ENCODE measurements around the gene KSR1. TPM values are rescaled to one million over a fixed set of nuclear protein-coding genes. Genes with fewer than 3 reads are reported as not detected.

Gene KSR1
- total RNA-seq, 1 donor from 2014 or later: 122 TPM

DNA sequence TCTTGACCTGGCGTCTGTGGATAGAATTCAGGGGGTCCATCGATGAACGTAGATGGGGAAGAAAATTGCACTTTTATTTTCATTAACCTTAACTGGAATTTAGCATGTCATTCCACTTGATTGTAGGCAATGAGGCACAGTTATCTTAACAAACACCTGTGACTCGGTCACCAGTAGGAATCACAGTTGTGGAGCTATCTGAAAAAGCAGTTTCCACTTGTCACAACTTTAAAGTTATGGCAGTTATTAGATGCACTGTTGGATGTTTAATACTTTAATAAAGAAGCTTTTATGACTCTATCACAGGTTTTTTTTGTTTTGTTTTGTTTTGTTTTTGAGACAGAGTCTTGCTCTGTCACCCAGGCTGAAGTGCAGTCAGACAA is 91.0 kb downstream of the KSR1 start:
- no peak for DNase-seq (ENCODE audit: low spot score)
- no peaks in the 10 kb centered on the region for H3K9me3 Mint-ChIP-seq
- peak overlapping the region; percentile 97 for H3K27ac Mint-ChIP-seq
- H3K4me3 Mint-ChIP-seq: peak overlapping the region; percentile 69
- peaks cover 21% of the 10 kb centered on the region for H3K36me3 Mint-ChIP-seq (ENCODE audit: low read depth)
- intact Hi-C loops (cut with micrococcal nuclease): no loop called here
- H3K4me1 Mint-ChIP-seq (ENCODE audit: low read depth): peaks cover 83% of the 10 kb centered on the region
- H3K27me3 Mint-ChIP-seq (ENCODE audit: insufficient read depth): peaks cover 2% of the 10 kb centered on the region

- intact Hi-C loops (cut with micrococcal nuclease): no loop called here
- Mint-ChIP-seq H3K4me1 (ENCODE audit: low read depth) (peaks cover 81% of the 10 kb centered on the region), H3K4me3 (no peak overlapping the region), H3K27ac (no peak overlapping the region), H3K36me3 (ENCODE audit: low read depth) (peaks cover 26% of the 10 kb centered on the region), H3K9me3 (no peaks in the 10 kb centered on the region), H3K27me3 (ENCODE audit: insufficient read depth) (peaks cover 2% of the 10 kb centered on the region)
- DNase-seq (ENCODE audit: low spot score): no peak
Measured at GRCh38 chr17:27548369-27548768, 92.1 kb downstream of the KSR1 start.

DNA sequence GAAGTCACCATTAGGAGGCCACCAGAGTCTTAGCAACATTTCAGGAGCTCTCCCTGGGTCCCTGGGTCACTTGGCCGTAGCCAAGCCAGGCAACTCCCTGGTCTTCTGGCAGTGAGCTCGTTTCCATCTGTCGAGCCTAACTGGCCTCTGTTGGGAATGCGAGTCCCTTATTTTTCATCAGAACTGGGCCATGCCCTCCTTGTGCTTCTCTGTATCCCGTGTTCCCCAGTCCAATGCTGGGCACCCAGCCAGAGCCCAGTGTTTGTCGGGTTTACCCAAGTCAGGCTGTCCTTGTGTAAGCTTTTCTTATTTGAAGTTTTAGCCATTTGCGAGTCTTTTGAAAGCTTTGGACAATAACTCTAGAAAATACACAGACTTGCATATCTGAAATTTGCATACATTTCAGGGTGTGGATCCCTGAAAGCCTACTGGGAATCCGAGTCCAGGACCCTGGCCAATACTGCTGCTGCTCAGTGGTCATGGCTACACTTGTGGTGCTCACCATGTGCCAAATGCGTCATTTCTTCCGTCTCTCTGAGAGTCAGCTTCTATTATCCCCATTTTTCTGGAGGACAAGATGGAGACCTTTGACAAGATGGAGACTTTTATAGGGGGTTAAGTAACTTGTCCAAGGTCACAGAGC is 93.1 kb downstream of the KSR1 start:
- H3K27ac Mint-ChIP-seq: no peak overlapping the region
- DNase-seq (ENCODE audit: low spot score): no peak
- peaks cover 2% of the 10 kb centered on the region for H3K27me3 Mint-ChIP-seq (ENCODE audit: insufficient read depth)
- peaks cover 26% of the 10 kb centered on the region for H3K36me3 Mint-ChIP-seq (ENCODE audit: low read depth)
- peaks cover 76% of the 10 kb centered on the region for H3K4me1 Mint-ChIP-seq (ENCODE audit: low read depth)
- intact Hi-C loops (cut with micrococcal nuclease): no loop called here
- no peak overlapping the region for H3K4me3 Mint-ChIP-seq
- H3K9me3 Mint-ChIP-seq: no peaks in the 10 kb centered on the region

GRCh38 chr17:27550291-27550930 is 94.2 kb downstream of the KSR1 start:
- no peak overlapping the region for H3K4me3 Mint-ChIP-seq
- no peaks in the 10 kb centered on the region for H3K9me3 Mint-ChIP-seq
- intact Hi-C loops (cut with micrococcal nuclease): no loop called here
- DNase-seq (ENCODE audit: low spot score): no peak
- peaks cover 31% of the 10 kb centered on the region for H3K36me3 Mint-ChIP-seq (ENCODE audit: low read depth)
- peaks cover 73% of the 10 kb centered on the region for H3K4me1 Mint-ChIP-seq (ENCODE audit: low read depth)
- H3K27ac Mint-ChIP-seq: peak overlapping the region; percentile 23
- no peaks in the 10 kb centered on the region for H3K27me3 Mint-ChIP-seq (ENCODE audit: insufficient read depth)

GRCh38 chr17:27550974-27551505 is 94.8 kb downstream of the KSR1 start:
- peaks cover 31% of the 10 kb centered on the region for H3K36me3 Mint-ChIP-seq (ENCODE audit: low read depth)
- no peak overlapping the region for H3K4me3 Mint-ChIP-seq
- intact Hi-C loops (cut with micrococcal nuclease): no loop called here
- no peak overlapping the region for H3K27ac Mint-ChIP-seq
- DNase-seq (ENCODE audit: low spot score): no peak
- no peaks in the 10 kb centered on the region for H3K27me3 Mint-ChIP-seq (ENCODE audit: insufficient read depth)
- no peaks in the 10 kb centered on the region for H3K9me3 Mint-ChIP-seq
- peaks cover 71% of the 10 kb centered on the region for H3K4me1 Mint-ChIP-seq (ENCODE audit: low read depth)

GRCh38 chr17:27551701-27552248 is 95.5 kb downstream of the KSR1 start:
- no peak overlapping the region for H3K4me3 Mint-ChIP-seq
- H3K4me1 Mint-ChIP-seq (ENCODE audit: low read depth): peaks cover 67% of the 10 kb centered on the region
- DNase-seq (ENCODE audit: low spot score): no peak
- peaks cover 31% of the 10 kb centered on the region for H3K36me3 Mint-ChIP-seq (ENCODE audit: low read depth)
- H3K27me3 Mint-ChIP-seq (ENCODE audit: insufficient read depth): no peaks in the 10 kb centered on the region
- intact Hi-C loops (cut with micrococcal nuclease): no loop called here
- H3K9me3 Mint-ChIP-seq: no peaks in the 10 kb centered on the region
- H3K27ac Mint-ChIP-seq: peak overlapping the region; percentile 67

- H3K4me1 Mint-ChIP-seq (ENCODE audit: low read depth): peaks cover 62% of the 10 kb centered on the region
- peaks cover 28% of the 10 kb centered on the region for H3K36me3 Mint-ChIP-seq (ENCODE audit: low read depth)
- peak overlapping the region; percentile 67 for H3K27ac Mint-ChIP-seq
- intact Hi-C loops (cut with micrococcal nuclease): no loop called here
- H3K27me3 Mint-ChIP-seq (ENCODE audit: insufficient read depth): no peaks in the 10 kb centered on the region
- no peaks in the 10 kb centered on the region for H3K9me3 Mint-ChIP-seq
- no peak overlapping the region for H3K4me3 Mint-ChIP-seq
- DNase-seq (ENCODE audit: low spot score): no peak
Measured at GRCh38 chr17:27552276-27552732, 96.1 kb downstream of the KSR1 start.

DNA sequence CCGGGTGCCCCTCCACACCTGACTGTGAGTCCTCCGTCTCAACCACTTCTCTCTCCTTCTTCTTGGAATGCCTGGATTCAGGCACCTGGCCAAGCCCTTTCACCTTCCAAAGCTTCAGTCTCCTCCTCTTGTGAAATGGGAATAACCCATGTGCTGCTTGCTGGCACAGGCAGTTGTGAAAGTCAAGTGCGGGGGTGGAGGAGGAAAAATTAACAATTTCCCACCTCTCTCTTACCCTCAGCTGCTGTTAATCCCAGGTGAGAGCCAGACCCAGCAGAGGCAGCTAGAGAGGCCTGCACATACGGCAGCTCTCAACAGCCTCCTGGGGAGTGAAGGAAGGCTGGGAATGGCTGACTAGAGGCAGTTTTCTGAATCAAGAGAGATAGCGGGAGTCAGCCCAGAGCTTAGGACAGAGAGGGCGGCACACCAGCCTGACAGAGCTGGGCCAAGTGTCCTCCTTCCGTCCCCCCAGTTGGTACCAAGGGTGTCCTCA is 96.8 kb downstream of the KSR1 start:
- H3K27me3 Mint-ChIP-seq (ENCODE audit: insufficient read depth): no peaks in the 10 kb centered on the region
- H3K36me3 Mint-ChIP-seq (ENCODE audit: low read depth): peaks cover 32% of the 10 kb centered on the region
- no peak overlapping the region for H3K4me3 Mint-ChIP-seq
- DNase-seq (ENCODE audit: low spot score): no peak
- no peaks in the 10 kb centered on the region for H3K9me3 Mint-ChIP-seq
- H3K27ac Mint-ChIP-seq: no peak overlapping the region
- intact Hi-C loops (cut with micrococcal nuclease): no loop called here
- H3K4me1 Mint-ChIP-seq (ENCODE audit: low read depth): peaks cover 58% of the 10 kb centered on the region

GRCh38 chr17:27554152-27554551 is 97.9 kb downstream of the KSR1 start:
- intact Hi-C loops (cut with micrococcal nuclease): no loop called here
- DNase-seq (ENCODE audit: low spot score): no peak
- Mint-ChIP-seq H3K4me1 (ENCODE audit: low read depth) (peaks cover 65% of the 10 kb centered on the region), H3K36me3 (ENCODE audit: low read depth) (peaks cover 43% of the 10 kb centered on the region), H3K4me3 (no peak overlapping the region), H3K27me3 (ENCODE audit: insufficient read depth) (no peaks in the 10 kb centered on the region), H3K9me3 (no peaks in the 10 kb centered on the region), H3K27ac (no peak overlapping the region)

DNA sequence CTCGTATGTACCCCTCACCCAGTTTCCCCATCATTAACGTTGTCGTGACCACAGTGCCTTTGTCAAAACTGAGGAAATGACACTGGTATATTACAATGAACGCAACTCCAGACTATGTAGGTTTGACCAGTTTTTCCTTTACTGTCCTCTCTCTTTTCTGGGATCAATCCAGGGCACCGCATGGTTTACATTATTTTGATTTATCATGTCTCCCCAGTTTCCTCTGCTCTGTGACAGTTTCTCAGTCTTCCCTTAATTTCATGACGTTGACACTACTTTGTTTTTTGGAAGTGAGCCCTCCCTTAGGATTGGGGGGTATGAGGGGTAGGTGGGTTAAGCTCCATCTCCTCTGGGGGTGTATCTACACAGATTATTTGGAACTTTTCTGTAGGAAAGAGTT is 98.7 kb downstream of the KSR1 start:
- no peaks in the 10 kb centered on the region for H3K9me3 Mint-ChIP-seq
- no peak for DNase-seq (ENCODE audit: low spot score)
- no peak overlapping the region for H3K4me3 Mint-ChIP-seq
- H3K27me3 Mint-ChIP-seq (ENCODE audit: insufficient read depth): no peaks in the 10 kb centered on the region
- no peak overlapping the region for H3K27ac Mint-ChIP-seq
- H3K4me1 Mint-ChIP-seq (ENCODE audit: low read depth): peaks cover 66% of the 10 kb centered on the region
- intact Hi-C loops (cut with micrococcal nuclease): no loop called here
- H3K36me3 Mint-ChIP-seq (ENCODE audit: low read depth): peaks cover 50% of the 10 kb centered on the region

GRCh38 chr17:27555339-27555738 is 99.1 kb downstream of the KSR1 start:
- Mint-ChIP-seq H3K27ac (no peak overlapping the region), H3K9me3 (no peaks in the 10 kb centered on the region), H3K36me3 (ENCODE audit: low read depth) (peaks cover 50% of the 10 kb centered on the region), H3K4me3 (no peak overlapping the region), H3K4me1 (ENCODE audit: low read depth) (peaks cover 62% of the 10 kb centered on the region), H3K27me3 (ENCODE audit: insufficient read depth) (no peaks in the 10 kb centered on the region)
- intact Hi-C loops (cut with micrococcal nuclease): no loop called here
- no peak for DNase-seq (ENCODE audit: low spot score)

GRCh38 chr17:27558341-27558740 is 102.1 kb downstream of the KSR1 start:
- intact Hi-C loops (cut with micrococcal nuclease): no loop called here
- DNase-seq (ENCODE audit: low spot score): no peak
- H3K27me3 Mint-ChIP-seq (ENCODE audit: insufficient read depth): no peaks in the 10 kb centered on the region
- H3K36me3 Mint-ChIP-seq (ENCODE audit: low read depth): peaks cover 48% of the 10 kb centered on the region
- no peak overlapping the region for H3K27ac Mint-ChIP-seq
- H3K9me3 Mint-ChIP-seq: no peaks in the 10 kb centered on the region
- H3K4me1 Mint-ChIP-seq (ENCODE audit: low read depth): peaks cover 50% of the 10 kb centered on the region
- no peak overlapping the region for H3K4me3 Mint-ChIP-seq

DNA sequence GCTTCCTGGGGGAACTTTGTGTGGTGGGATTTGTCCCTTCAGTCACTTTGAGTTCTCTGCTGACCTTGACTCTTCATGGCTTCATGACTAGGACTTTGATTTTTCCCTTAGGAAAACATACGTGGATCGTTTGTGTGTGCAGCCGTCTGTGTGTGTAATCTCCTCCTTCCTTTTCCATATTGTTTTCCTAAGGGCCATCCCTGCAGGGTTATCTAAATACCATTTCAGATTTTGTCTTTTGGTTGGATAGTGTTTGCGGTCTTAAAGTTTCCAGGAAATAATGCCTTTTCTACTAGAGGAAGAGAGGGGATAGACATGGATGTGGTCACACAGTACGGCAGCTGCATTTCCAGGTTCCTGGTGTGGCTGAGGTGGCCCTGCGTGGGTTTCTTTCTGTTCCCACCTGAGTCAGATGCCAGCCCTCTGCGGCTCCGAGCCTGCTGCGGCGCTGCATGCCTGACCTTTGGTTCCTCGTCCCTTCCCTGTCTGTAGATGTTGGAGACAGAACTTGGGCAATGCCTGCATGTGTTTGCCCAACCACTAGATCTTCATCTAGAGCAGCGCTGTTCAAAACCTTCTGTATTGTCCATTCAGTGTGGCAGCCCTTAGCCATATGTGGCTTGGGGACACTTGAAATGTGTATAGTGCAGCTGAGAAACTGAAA is 102.7 kb downstream of the KSR1 start:
- peak overlapping the region; percentile 67 for H3K27ac Mint-ChIP-seq
- H3K4me1 Mint-ChIP-seq (ENCODE audit: low read depth): peaks cover 53% of the 10 kb centered on the region
- peaks cover 48% of the 10 kb centered on the region for H3K36me3 Mint-ChIP-seq (ENCODE audit: low read depth)
- no peak overlapping the region for H3K4me3 Mint-ChIP-seq
- H3K9me3 Mint-ChIP-seq: peaks cover under 1% of the 10 kb centered on the region
- DNase-seq (ENCODE audit: low spot score): no peak
- no peaks in the 10 kb centered on the region for H3K27me3 Mint-ChIP-seq (ENCODE audit: insufficient read depth)
- intact Hi-C loops (cut with micrococcal nuclease): no loop called here
